Stimulated activated CD4-positive, alpha-beta T cell treated with anti-CD3 and anti-CD28 coated beads, Interleukin-12 subunit alpha, Interleukin-12 subunit beta, amount 100 ng/mL, for 24 hours (primary cell): ENCODE data around the gene DNPH1.

Experiments used
- DNase-seq, 2 experiments: peaks; one replicate each; pipeline ENCODE4 v3.0.0-alpha.2; 2020; ENCODE audit warnings: low read depth in 2 of 2

DNPH1 gene

GRCh38 chr6:43246301-43247113, 17.2 kb upstream of the DNPH1 start:
- DNase-seq = no peak

DNA sequence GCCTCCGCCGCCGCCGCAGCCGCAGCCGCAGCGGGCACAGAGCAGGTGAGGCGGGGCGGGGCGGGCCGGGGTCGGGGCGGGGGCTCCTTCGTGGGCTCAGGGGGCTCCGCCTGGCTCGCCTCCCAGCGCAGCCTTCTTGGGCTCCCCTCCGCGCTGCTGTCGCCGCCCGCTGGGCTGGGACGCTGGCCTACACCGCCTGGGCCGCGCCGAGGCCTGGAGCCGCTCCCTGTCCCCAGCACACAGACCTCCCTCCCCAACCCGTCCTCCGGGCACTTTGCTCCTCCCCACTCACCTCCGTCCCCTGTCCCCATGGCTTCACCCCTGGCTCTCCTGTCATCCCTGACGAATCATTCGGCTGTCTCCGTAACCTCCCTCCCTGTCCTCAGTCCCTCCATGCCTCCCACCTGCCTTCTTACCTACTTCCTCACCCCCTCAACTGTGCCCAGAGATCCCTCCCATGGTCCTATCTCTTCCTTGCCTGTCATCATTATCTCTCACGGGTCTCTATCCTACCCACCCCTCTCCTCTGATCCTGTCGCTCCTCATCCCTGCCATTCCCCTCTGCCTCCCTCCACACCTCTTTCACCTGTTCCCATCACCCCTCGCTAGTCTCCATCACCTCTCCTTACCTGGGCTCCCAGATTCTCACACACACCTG, 14.5 kb upstream of the DNPH1 start:
- no peak for DNase-seq

DNA sequence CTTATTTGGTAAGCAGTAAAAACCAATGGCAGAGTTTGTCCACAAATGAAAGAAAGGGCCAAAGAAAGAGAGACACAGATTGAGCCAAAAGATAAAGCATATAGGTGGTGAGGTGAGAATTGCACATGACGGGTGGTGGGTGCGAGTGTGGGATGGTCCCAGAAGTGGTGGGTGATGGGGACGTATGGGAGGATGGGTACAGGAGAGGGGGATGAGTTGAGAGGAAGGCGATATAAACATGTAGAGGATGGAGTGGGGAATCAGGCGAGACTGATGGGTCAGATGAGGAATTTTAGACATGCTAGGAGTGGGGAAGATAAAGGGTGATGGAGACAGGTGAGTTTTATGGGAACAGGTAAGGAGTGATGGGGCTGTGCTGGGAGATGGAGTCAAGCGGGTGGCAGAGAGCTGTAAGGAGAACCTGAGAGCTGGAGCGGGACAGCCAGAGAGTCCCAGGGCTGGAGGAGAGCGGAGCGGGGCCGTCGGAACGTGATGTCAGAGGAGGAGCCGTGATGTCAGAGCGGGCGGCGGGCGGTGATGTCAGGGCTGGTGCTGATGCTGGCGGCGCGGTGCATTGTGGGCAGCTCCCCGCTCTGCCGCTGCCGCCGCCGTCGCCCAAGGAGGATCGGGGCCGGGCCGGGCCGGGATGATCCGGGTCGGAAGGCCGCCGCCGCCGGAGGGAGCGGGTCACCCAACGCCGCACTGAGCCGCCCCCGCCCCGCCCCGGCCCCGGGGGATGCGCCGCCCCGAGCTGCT, 13.8 kb upstream of the DNPH1 start, which contains the start of gene TTBK1:
Gene TTBK1, plus strand, starts transcription at position 574 of the 756 bp plus-strand sequence. CDS start 3,180 bp downstream, outside the sequence.
- no peak for DNase-seq

DNA sequence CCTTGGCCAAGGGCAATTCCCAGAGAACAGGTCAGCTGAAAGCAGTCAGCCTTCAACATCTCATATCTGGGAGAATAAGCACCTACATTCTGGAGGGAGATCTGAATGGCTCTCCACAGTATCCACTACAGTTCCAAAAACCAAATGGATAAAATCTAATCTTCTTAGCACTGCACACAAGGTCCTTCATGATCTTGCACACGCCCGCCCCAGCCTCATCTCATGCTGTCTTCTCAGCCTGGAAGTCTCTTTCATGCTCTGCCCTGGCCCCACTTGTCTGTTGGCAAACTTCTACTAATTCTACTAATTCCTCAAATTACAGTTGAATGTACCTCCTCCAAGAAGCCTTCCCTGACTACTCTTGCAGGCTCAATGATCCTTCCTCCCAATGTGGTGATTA, 12.2 kb upstream of the DNPH1 start:
- no peak for DNase-seq

DNA sequence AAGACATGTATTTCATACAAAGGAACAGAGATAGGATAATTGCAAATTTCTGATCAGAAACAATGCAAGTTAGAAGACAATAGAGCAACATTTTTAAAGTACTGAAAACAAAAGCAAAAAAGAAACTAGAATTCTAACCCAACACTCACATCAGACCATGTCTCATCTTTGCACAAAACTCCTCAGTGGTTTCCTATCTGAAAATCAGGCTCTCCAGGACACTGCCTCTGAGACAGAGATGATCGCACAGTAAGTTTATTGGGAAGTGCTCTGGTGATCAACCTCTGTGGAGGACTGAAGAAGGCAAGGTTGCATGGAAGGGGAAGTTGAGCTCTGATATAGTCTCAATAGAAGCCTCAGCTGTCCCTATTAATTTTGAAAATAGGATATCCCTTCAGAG, 11.7 kb upstream of the DNPH1 start:
- no peak for DNase-seq

GRCh38 chr6:43239054-43239453, 9.8 kb upstream of the DNPH1 start:
- DNase-seq = no peak

DNA sequence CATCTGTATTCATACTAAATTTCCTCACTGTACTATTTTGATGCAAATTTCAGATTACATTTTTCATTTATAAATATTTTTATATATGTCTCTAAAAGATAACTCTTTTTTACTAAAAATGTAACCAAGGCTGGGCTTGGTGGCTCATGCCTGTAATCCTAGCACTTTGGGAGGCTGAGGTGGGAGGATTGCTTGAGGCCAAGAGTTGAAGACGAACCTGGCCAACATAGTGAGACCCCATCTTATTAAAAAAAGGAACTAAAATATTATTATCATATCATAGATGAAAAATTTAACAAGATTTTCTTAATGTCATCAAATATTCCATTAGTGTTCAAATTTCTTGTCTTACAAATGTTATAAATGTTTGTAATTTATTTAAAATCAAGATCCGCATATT, 6.6 kb upstream of the DNPH1 start:
- DNase-seq = no peak

DNA sequence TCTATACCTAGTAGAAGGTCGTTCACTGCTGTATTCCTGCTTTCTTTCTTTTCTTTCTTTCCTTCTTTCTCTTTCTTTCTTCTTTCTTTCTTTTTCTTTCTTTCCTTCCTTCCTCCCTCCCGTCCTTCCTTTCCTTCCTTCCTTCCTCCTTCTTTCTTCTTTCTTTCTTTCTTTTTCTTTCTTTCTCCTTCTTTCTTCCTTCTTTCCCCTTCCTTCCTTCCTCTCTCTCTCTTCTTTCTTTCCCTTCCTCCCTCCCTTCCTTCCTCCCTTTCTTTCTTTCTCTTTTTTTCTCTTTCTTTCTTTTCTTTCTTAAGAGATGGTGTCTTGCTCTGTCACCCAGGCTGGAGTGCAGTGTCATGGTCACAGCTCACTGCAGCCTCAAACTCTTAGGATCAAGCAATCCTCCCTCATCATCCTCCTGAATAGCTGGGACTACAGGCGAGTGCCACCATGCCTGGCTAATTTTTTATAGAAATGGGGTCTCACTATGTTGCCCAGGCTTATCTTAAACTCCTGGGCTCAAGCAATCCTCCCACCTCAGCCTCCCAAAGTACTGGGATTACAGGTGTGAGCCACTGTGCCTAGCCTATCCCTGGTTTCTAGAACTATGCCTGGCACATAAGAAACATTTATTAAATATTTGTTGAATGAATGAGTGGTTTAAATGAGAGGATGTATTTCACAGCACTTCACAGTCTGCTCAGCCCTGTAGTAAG, 2.6 kb upstream of the DNPH1 start:
- no peak for DNase-seq

- DNase-seq = no peak
Measured at GRCh38 chr6:43231053-43231452, 1.8 kb upstream of the DNPH1 start.

DNA sequence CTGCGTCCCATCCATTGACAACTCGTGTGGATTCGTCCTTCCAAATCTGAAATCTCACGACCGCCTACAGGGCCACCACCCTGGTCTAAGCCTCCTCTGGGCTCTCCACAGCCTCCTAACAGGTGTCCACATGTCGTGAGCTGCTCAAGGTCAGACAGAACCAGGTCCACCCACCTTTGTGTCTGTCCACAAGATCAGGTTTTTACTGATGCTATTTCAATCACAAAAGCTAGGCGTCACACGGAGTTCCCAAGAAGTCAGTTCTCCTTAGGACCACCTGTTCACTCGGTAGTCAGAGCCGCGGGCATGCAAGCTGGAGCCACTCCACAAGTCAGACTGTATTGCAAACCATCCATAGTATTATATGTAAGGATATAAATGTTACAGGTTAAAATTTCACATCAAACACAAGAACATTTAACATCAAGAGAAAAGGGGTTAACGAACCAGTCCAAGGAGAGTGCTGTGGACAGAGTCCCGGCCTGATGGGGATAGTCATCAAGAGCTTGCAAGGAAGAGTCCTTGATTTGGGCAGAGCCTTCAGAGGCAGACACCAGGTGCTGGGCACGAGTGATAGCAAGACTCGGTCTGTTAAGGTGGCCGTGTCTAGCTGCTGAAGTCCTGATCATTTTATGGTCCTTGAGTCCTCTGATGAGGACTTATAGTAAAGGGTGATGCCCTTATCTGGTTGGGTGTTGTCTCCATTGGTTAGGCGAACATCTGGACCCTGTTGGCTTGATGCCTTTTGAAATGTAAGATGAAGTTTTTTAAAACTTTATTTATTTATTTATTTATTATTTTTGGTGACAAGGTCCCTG, 731 bp upstream of the DNPH1 start:
- no peak for DNase-seq

GRCh38 chr6:43226192-43226851, 3.0 kb downstream of the DNPH1 start:
- DNase-seq = no peak

DNA sequence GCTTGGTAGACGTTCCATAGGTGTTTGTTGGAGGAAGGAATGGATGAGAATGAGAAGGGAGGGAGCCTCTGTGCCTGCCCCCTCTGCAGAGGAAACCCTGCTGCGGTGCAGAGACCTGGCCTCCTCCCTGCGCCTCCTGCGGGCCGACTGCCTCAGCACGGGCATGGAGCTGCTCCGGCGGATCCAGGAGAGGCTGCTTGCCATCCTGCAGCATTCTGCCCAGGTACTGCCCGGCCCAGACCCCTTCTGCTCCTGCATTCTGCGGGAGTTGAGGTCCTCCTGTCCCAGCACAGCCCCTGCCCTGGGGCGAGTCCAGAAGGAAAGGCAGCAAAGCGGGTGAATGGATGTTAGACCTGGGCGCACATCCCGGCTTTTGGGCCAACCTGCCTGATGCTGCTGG, 6.1 kb downstream of the DNPH1 start:
- no peak for DNase-seq

DNA sequence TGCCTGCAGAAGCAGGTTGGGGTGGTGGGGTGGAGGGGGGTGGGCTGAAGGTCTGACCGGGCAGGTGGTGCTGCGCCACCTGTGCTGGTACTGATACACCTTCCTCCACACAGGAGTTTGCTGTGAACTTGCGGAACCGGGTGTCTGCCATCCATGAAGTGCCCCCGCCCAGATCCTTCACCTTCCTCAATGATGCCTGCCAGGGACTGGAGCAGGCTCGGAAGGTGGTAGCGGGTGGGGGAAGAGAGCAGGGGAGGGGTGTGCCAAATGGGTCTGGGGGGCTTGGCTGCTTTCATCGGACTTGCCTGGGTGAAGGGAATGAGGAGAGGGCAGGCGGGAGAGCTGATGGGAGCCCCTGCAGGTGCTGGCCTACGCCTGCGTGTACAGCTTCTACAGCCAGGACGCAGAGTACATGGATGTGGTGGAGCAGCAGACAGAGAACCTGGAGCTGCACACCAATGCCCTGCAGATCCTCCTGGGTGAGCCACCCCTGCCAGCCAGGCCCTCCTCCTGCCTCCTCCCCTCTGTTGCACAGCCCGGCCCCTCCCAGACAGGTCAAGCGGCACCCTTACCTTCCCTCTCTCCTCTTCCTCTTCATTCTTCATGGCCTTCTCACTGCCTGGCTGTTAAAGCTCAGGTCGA, 6.7 kb downstream of the DNPH1 start:
- DNase-seq = no peak

- no peak for DNase-seq
Measured at GRCh38 chr6:43221046-43221972, 8.0 kb downstream of the DNPH1 start.

- no peak for DNase-seq
Measured at GRCh38 chr6:43220439-43220951, 8.8 kb downstream of the DNPH1 start.

GRCh38 chr6:43219814-43220213, 9.5 kb downstream of the DNPH1 start:
- no peak for DNase-seq

GRCh38 chr6:43219119-43219518, 10.2 kb downstream of the DNPH1 start:
- DNase-seq = no peak

GRCh38 chr6:43217351-43217750, 11.9 kb downstream of the DNPH1 start:
- DNase-seq = no peak

DNA sequence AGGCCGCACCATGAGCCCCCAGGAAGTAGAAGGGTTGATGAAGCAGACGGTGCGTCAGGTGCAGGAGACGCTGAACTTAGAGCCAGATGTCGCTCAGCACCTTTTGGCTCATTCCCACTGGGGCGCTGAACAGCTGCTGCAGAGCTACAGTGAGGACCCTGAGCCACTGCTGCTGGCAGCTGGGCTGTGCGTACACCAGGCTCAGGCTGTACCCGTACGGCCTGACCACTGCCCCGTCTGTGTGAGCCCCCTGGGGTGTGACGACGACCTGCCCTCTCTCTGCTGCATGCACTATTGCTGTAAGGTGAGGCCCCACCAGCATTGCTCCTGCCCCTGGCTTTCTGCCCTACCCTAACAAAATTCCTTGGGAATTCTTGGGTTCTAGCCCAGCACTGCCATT, 13.1 kb downstream of the DNPH1 start:
- DNase-seq = no peak
